Esophagus squamous epithelium (tissue), 5 donors: ENCODE results near the gene ADAMTS8. TPM values are rescaled to one million over a fixed set of nuclear protein-coding genes. Genes with fewer than 3 reads are reported as not detected.

Experiments
- DNase-seq: peaks from one replicate; lab custom pipeline; 2025; lab: John Stamatoyannopoulos, UW
- H3K27ac ChIP-seq, 4 donors: fragments of 200-600 bp; sonication (generic); one replicate each; pipeline ENCODE4 v1.5.1; 2016 to 2019; ENCODE audit warnings: mild to moderate bottlenecking in 1 of 4
- H3K27me3 ChIP-seq, 4 donors: fragments of 200-600 bp; sonication (generic); 1 replicate in 3 of 4; 2 replicates in 1 of 4; pipeline versions ENCODE4 v1.5.1 to v1.6.0; 2017 to 2021; ENCODE audit warnings: antibody characterized with exemption in 1 of 4
- H3K36me3 ChIP-seq, 3 donors: fragments of 200-600 bp; sonication (generic); one replicate each; pipeline ENCODE4 v1.5.1; 2016 to 2019
- H3K4me1 ChIP-seq, 3 donors: fragments of 200-600 bp; sonication (generic); one replicate each; pipeline ENCODE4 v1.5.1; 2017 to 2019
- H3K4me3 ChIP-seq, 4 donors: fragments of 200-600 bp; sonication (generic); 1 replicate in 3 of 4; 2 replicates in 1 of 4; pipeline ENCODE4 v1.5.1; 2016 to 2019; ENCODE audit warnings: mild to moderate bottlenecking in 2 of 4, moderate library complexity in 1 of 4
- H3K9me3 ChIP-seq, 3 donors: fragments of 200-600 bp; sonication (generic); one replicate each; pipeline ENCODE4 v1.5.1; 2016 to 2019
- POLR2A ChIP-seq, 4 donors: fragments of 450-650 bp; IDR thresholded peaks; one replicate each; pipeline ENCODE4 v1.6.1; 2017; ENCODE audit warnings: antibody characterized with exemption in 4 of 4, mild to moderate bottlenecking in 4 of 4, moderate library complexity in 3 of 4
- WGBS, 2 donors: methylation state at CpG; one replicate each; pipeline ENCODE4 v1.1.5; 2018; 5-methylcytosine and 5-hydroxymethylcytosine counted together
- intact Hi-C: fragments of 100-400 bp; cut with DNase I; formaldehyde crosslinking; loops from one replicate; pipeline ENCODE4 v1.15.0; 2022
- total RNA-seq, 4 donors: library from RNA; depleted of rRNA; stranded (reverse); fragments of >200 nt; gene quantifications; one replicate each; pipeline ENCODE4 v1.1.0, GENCODE V29; 2016
- TF ChIP-seq, protein P1 (sequence below), 6 experiments: fragments of 450-650 bp in 4 of 6; fragments of 200-600 bp in 2 of 6; sonication (generic) in 2 of 6; IDR thresholded peaks; one replicate each; pipeline ENCODE4 v1.5.1; 2016 to 2019; ENCODE audit warnings: antibody characterized with exemption in 6 of 6, mild to moderate bottlenecking in 4 of 6, moderate library complexity in 4 of 6
- donor health status: DM: yes; HTN: yes; CAD: no.

The ADAMTS8 gene
- total RNA-seq, 4 donors from 2014 or later, result 0.83 to 8.8 (median 1.8) TPM

GRCh38 chr11:130390071-130390758 is 38.2 kb downstream of the ADAMTS8 start:
- H3K4me1 ChIP-seq, result peaks cover 0 to 24% (median 6%) of the 10 kb centered on the region in 3 donors
- no peak for DNase-seq
- H3K27me3 ChIP-seq, result no peaks in the 10 kb centered on the region
- H3K27ac ChIP-seq, result peak overlapping the region in 3 of 4 donors; percentile 40 to 66 (median 63)
- 36 to 42% methylated on average over 12 of the region's 12 CpGs for WGBS, 2 donors
- no peak overlapping the region for H3K4me3 ChIP-seq
- intact Hi-C loops, result no loop called here
- no peak for TF ChIP-seq POLR2A (IDR thresholded peaks at IDR 0.05)
- TF ChIP-seq, protein P1, sequence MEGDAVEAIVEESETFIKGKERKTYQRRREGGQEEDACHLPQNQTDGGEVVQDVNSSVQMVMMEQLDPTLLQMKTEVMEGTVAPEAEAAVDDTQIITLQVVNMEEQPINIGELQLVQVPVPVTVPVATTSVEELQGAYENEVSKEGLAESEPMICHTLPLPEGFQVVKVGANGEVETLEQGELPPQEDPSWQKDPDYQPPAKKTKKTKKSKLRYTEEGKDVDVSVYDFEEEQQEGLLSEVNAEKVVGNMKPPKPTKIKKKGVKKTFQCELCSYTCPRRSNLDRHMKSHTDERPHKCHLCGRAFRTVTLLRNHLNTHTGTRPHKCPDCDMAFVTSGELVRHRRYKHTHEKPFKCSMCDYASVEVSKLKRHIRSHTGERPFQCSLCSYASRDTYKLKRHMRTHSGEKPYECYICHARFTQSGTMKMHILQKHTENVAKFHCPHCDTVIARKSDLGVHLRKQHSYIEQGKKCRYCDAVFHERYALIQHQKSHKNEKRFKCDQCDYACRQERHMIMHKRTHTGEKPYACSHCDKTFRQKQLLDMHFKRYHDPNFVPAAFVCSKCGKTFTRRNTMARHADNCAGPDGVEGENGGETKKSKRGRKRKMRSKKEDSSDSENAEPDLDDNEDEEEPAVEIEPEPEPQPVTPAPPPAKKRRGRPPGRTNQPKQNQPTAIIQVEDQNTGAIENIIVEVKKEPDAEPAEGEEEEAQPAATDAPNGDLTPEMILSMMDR (IDR thresholded peaks at IDR 0.05), result peak in 1 of 6 experiments; percentile 24
- H3K9me3 ChIP-seq, result no peaks in the 10 kb centered on the region
- no peaks in the 10 kb centered on the region for H3K36me3 ChIP-seq

GRCh38 chr11:130389335-130389935 is 39.0 kb downstream of the ADAMTS8 start:
- DNase-seq, result no peak
- peak overlapping the region in 2 of 4 donors; percentile 63 to 66 for H3K27ac ChIP-seq
- peak overlapping the region in 1 of 4 donors; percentile 35 for H3K4me3 ChIP-seq
- 50 to 54% methylated on average over 16 of the region's 16 CpGs for whole genome bisulfite sequencing, 2 donors
- no peaks in the 10 kb centered on the region for H3K27me3 ChIP-seq
- TF ChIP-seq POLR2A (IDR thresholded peaks at IDR 0.05), result no peak
- TF ChIP-seq, protein P1 (IDR thresholded peaks at IDR 0.05), result no peak
- peaks cover 0 to 24% (median 6%) of the 10 kb centered on the region in 3 donors for H3K4me1 ChIP-seq
- H3K9me3 ChIP-seq, result no peaks in the 10 kb centered on the region
- H3K36me3 ChIP-seq, result no peaks in the 10 kb centered on the region
- intact Hi-C loops, result no loop called here

DNA sequence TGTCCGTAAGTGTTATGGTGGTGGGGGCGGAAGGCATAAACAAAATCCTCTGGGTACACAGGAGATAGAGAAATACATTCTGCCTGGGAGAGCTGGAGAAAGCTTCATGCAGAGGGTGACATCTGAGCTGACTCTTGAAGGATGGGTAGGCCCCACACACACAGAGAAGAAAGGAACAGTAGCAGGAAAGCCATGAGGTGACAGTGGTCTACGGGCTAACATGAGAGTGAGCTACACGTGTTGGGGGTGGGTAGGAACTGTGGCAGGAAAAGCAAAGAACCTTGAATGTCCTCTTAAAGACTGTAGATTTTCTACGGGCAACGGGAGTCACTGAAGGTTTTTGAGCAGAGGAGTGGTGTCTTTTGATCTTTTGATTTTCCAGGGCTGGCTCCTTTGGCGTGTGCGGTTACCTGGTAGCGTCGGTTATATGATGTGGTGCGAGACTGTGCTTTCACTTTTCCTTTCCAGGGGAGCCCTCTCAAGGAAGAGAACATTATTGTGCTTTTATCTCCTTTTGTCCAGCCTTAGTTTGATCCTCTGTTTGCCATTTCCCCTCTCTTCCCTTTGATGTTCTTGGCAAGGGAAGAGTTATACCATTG is 39.7 kb downstream of the ADAMTS8 start:
- TF ChIP-seq POLR2A (IDR thresholded peaks at IDR 0.05), result no peak
- TF ChIP-seq, protein P1 (IDR thresholded peaks at IDR 0.05), result no peak
- H3K27ac ChIP-seq, result peak overlapping the region in 1 of 4 donors; percentile 63
- intact Hi-C loops, result no loop called here
- H3K36me3 ChIP-seq, result no peaks in the 10 kb centered on the region
- WGBS, 2 donors, result 74% methylated on average over 11 of the region's 11 CpGs
- H3K4me1 ChIP-seq, result peaks cover 0 to 24% (median 6%) of the 10 kb centered on the region in 3 donors
- H3K27me3 ChIP-seq, result no peaks in the 10 kb centered on the region
- H3K4me3 ChIP-seq, result peak overlapping the region in 2 of 4 donors; percentile 5 to 35
- H3K9me3 ChIP-seq, result no peaks in the 10 kb centered on the region
- DNase-seq, result no peak

DNA sequence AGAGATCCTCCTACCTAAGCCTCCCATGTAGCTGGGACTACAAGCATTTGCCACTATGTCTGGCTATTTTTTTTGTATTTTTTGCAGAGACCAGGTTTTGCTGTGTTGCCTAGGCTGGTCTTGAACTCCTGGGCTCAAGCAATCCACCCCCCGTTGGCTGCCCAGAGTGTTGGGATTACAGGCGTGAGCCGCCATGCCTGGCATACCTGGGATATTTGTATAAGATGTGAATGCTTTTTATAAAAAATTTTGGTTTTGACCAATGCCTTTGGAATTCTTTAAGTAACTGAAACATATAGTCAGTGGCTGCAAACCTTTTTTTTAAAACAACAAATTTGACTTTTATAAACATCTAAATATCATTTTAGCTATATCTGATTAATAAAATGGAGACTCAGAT is 42.4 kb downstream of the ADAMTS8 start:
- no peaks in the 10 kb centered on the region for H3K27me3 ChIP-seq
- H3K4me1 ChIP-seq, result peaks cover 0 to 16% (median 6%) of the 10 kb centered on the region in 3 donors
- H3K36me3 ChIP-seq, result no peaks in the 10 kb centered on the region
- TF ChIP-seq, protein P1 (IDR thresholded peaks at IDR 0.05), result no peak
- no peak for TF ChIP-seq POLR2A (IDR thresholded peaks at IDR 0.05)
- DNase-seq, result no peak
- H3K4me3 ChIP-seq, result no peak overlapping the region
- intact Hi-C loops, result no loop called here
- WGBS, 2 donors, result 85 to 87% methylated on average over 3 of the region's 3 CpGs
- no peak overlapping the region for H3K27ac ChIP-seq
- no peaks in the 10 kb centered on the region for H3K9me3 ChIP-seq
